Parietal lobe (tissue), 1 donor: ENCODE results near the gene FAM53C. TPM values are rescaled to one million over a fixed set of nuclear protein-coding genes. Genes with fewer than 3 reads are reported as not detected.

Experiments
- total RNA-seq: library from RNA; depleted of rRNA; stranded (reverse); fragments of >200 nt; gene quantifications from one replicate; pipeline ENCODE4 v1.2.3, GENCODE V29; 2014

Gene FAM53C
- total RNA-seq: 25.7 TPM

DNA sequence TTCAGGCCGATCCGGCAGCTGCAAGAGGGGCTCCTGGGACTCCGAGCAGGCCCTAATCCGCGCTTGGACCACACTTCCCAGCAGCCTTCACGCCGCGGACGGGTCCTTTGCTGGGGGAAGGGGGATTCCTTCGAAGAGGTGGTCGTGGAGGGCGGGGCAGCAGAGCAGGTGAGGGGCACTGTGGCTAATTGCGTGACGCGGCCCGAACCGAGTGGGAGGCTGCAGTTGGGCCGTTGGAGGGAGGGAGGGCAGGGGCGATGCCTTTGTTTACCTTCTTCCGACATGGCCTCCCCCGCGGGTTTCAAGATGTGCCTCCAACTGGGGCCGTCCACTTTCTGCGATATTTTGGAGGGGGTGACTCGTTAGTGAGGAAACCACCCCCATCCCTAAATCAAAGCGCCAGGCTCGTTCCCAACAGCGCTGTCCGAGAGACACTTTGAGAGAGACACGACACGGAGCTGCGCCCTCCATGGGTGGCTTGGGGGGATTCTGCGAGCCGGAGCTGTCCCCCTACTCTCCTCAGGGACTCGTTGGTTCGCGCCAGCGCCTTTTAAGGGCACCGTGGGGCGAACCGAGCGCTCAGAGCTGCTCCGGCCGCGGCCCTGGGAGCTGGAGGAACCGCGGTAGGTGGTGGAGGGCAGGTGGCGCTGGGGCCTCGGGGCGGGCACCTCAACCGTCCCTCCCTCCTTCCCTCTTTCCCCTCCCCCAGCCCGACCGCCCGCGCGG, at the start of gene FAM53C:
Gene FAM53C (plus strand): TSS at position 582 of the 726 bp plus-strand sequence. CDS start 3,070 bp downstream, outside the sequence.

DNA sequence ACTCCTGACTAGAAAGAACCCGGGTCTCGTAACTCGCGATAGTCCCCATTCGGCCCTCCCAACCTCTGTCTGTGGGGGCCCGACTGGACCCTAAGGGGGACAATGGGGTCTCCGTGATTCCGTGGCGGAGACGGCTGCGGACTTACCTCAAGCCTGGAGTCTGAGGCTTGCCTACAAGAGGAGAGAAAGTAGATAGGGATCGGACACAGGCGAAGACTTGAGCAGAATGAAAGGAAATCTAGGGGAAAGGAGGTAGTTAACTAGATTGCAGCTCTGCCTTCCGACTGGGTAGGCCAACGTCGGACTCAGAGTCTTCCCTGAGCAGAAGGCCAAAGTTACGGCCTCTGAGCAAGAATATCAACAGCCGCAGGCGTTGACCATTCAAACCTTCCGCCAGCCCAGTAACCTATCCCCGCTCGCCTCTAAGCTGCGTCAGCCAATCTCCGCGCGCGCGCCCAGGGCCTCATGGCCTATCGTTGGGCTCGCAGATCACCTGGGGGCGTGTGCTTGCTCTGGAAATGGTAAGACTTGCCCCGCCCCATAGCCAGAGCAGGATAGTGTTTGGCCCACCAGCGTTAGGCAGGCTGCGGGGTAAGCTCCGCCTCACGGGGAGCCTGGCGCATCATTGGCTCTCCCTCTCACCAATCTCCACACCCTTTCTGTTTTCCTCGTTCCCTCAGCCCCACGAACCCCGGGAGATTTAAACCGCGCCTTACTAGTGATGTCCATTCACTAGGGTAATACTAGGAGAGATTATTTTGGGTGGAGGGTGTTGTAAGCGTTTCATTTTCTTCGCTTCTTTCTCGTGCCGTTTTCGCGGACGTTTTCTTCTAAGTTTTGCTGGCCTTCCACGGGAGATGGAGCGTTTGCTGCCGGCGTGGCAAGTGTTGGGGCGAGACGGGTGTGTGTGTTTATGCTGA, 6.4 kb upstream of the FAM53C start, which contains the start of gene CDC25C:
Gene CDC25C (minus strand): TSS at position 356 of the 920 bp plus-strand sequence. CDS start 624 bp downstream, outside the sequence.

DNA sequence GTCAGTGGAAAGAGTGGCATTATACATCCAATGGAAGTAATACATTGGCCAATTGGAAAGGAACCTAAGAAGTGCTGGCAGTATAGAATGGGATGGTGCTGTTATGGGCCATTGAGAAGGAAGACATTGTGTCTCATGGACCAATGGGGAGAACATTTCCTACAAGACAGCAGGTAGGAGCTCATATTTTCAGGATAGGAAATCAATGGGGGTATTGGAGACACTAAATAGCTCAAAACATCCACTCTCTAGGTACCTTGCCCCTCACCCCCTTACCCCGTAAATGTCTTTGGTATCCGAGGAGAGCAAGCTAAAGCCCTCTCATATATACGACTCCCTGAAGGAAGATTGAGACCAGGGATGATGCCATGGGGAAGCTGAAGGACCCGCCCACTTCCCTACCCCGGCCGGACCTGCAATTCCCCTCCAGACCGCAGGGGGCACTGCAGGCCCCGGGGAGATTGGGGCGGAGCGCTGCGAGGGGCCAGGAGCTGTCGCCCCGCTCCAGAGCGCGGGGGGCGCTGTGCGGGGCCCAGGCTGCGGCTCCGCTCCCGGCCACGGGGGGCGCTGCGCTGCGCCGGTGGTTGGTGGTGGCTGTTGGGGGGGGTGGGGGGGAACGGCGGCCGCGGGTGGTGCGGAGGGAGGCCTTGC, 14.1 kb downstream of the FAM53C start, which contains the start of gene KDM3B:
Gene KDM3B (plus strand): TSS at position 615 of the 651 bp plus-strand sequence. CDS start 111 bp downstream, outside the sequence.

Other genes with a start within 250 kb of the FAM53C start
- 8.8 TPM for gene NME5, start 198.8 kb upstream of the FAM53C start, total RNA-seq
- gene BRD8, start 159.6 kb upstream of the FAM53C start, total RNA-seq: 95.8 TPM
- gene KIF20A, start 159.2 kb upstream of the FAM53C start, total RNA-seq: 6.3 TPM
- 36.3 TPM for gene CDC23, start 124.9 kb upstream of the FAM53C start, total RNA-seq
- gene GFRA3, start 63.6 kb upstream of the FAM53C start, total RNA-seq: not detected
- gene CDC25C, start 6.5 kb upstream of the FAM53C start, total RNA-seq: 2.2 TPM
- gene KDM3B, start 14.4 kb downstream of the FAM53C start, total RNA-seq: 105 TPM
- gene REEP2, start 100.8 kb downstream of the FAM53C start, total RNA-seq: 88.3 TPM
- gene EGR1, start 127.2 kb downstream of the FAM53C start, total RNA-seq: 0.94 TPM
- 60.4 TPM for gene ETF1, start 205.0 kb downstream of the FAM53C start, total RNA-seq
- 184 TPM for gene HSPA9, start 237.1 kb downstream of the FAM53C start, total RNA-seq